K562 (cell line): ENCODE measurements around the gene SCYL1. TPM values are rescaled to one million over a fixed set of nuclear protein-coding genes. Genes with fewer than 3 reads are reported as not detected.

ENCODE experiments used
- CREM ChIP-seq: IDR thresholded peaks from 2 replicates; pipeline ENCODE4 v1.6.1; 2014; ENCODE audit warnings: antibody characterized with exemption, low read depth
- DDX20 ChIP-seq: fragments of 450-650 bp; IDR thresholded peaks from 2 replicates; pipeline ENCODE4 v1.6.1; 2016; ENCODE audit warnings: missing genetic modification characterization, low read depth, mild to moderate bottlenecking, missing compliant biosample characterization, moderate library complexity
- ETV1 ChIP-seq: fragments of 450-650 bp; conservative IDR thresholded peaks from 2 replicates; pipeline ENCODE4 v1.6.1; 2016; ENCODE audit warnings: missing genetic modification characterization, control low read depth, low read depth, missing compliant biosample characterization
- EWSR1 ChIP-seq: fragments of 450-650 bp; IDR thresholded peaks from 2 replicates; pipeline ENCODE4 v1.6.1; 2018; ENCODE audit warnings: borderline replicate concordance, mild to moderate bottlenecking, low read depth, moderate library complexity; ENCODE audit not compliant: partially characterized antibody
- FOXJ3 ChIP-seq: sonication (generic); formaldehyde crosslinking; IDR thresholded peaks from 2 replicates; pipeline ENCODE4 v1.4.0; 2020; ENCODE audit warnings: mild to moderate bottlenecking, missing genetic modification reagents
- HNRNPLL ChIP-seq: fragments of 200-400 bp; formaldehyde crosslinking; IDR thresholded peaks from 2 replicates; pipeline ENCODE4 v1.6.1; 2017; ENCODE audit warnings: low read length, low read depth, mild to moderate bottlenecking; ENCODE audit not compliant: poor library complexity, severe bottlenecking
- LARP7 ChIP-seq: fragments of 450-650 bp; IDR thresholded peaks from 2 replicates; pipeline ENCODE4 v1.6.1; 2016
- NEUROD1 ChIP-seq: fragments of 150-350 bp; IDR thresholded peaks from 2 replicates; pipeline ENCODE4 v1.6.1; 2014; ENCODE audit warnings: borderline replicate concordance, low read length, low read depth; ENCODE audit not compliant: partially characterized antibody
- NFATC3 ChIP-seq: fragments of 450-650 bp; IDR thresholded peaks from 2 replicates; pipeline ENCODE4 v1.6.1; 2017; ENCODE audit warnings: mild to moderate bottlenecking
- PHTF2 ChIP-seq: fragments of 250-450 bp; sonication (Bioruptor Pico); IDR thresholded peaks from 2 replicates; pipeline ENCODE4 v1.5.0; 2021; ENCODE audit warnings: mild to moderate bottlenecking
- PTRF ChIP-seq: fragments of 450-650 bp; IDR thresholded peaks from 2 replicates; pipeline ENCODE4 v1.6.1; 2016; ENCODE audit warnings: mild to moderate bottlenecking, missing genetic modification characterization, missing compliant biosample characterization
- RBBP5 ChIP-seq: fragments of 200-600 bp; sonication (generic); IDR thresholded peaks from 2 replicates; pipeline ENCODE4 v1.6.1; 2012; ENCODE audit warnings: borderline replicate concordance, mild to moderate bottlenecking, low read length, control low read depth, inconsistent platforms; ENCODE audit not compliant: insufficient read depth, poor library complexity, severe bottlenecking
- RBM15 ChIP-seq: fragments of 200-400 bp; formaldehyde crosslinking; IDR thresholded peaks from 2 replicates; pipeline ENCODE4 v1.6.1; 2018; ENCODE audit warnings: mild to moderate bottlenecking, low read length, moderate library complexity; ENCODE audit not compliant: insufficient read depth
- polyA plus RNA-seq, 8 experiments: library from polyadenylated mRNA; depleted of rRNA in 4 of 8; stranded (reverse) in 5 of 8; unstranded in 3 of 8; fragments of >200 nt; fragmentation: Nextera tagmentation in 2 of 8; fragmentation: Illumina TruSeq in 1 of 8; extraction: Ambion mirVana in 2 of 8; extraction: Trizol in 1 of 8; gene quantifications; 2 replicates each; pipeline versions ENCODE4 v1.2.1 to v1.2.3, GENCODE V29; 2011 to 2014; ENCODE audit warnings: inconsistent platforms in 1 of 8, missing spikeins in 1 of 8
- total RNA-seq, 7 experiments: library from RNA; depleted of rRNA in 6 of 7; stranded (reverse); fragments of >200 nt in 6 of 7; fragmentation: Illumina TruSeq in 2 of 7; extraction: Trizol in 2 of 7; gene quantifications; 2 replicates each; pipeline versions ENCODE4 v1.2.1 to v1.2.3, GENCODE V29; 2011 to 2021; ENCODE audit warnings: low replicate concordance in 1 of 7
- TF ChIP-seq, protein P1 (sequence below): sonication (generic); formaldehyde crosslinking; IDR thresholded peaks from 2 replicates; pipeline ENCODE4 v1.8.1; 2023; ENCODE audit warnings: mild to moderate bottlenecking, missing genetic modification reagents
- TF ChIP-seq, protein P2 (sequence below): fragments of 250-450 bp; sonication (Bioruptor Pico); IDR thresholded peaks from 2 replicates; pipeline ENCODE4 v1.5.0; 2020; ENCODE audit warnings: mild to moderate bottlenecking
- TF ChIP-seq, protein P3 (sequence below): fragments of 450-650 bp; IDR thresholded peaks from 2 replicates; pipeline ENCODE4 v1.6.1; 2014; ENCODE audit warnings: low read depth, mild to moderate bottlenecking, moderate library complexity, borderline replicate concordance
- TF ChIP-seq, protein P4 (sequence below): fragments of 450-650 bp; IDR thresholded peaks from one replicate; pipeline ENCODE4 v1.6.1; 2018; ENCODE audit warnings: mild to moderate bottlenecking, moderate library complexity; ENCODE audit not compliant: partially characterized antibody

Gene SCYL1
- total and polyA plus RNA-seq, 9 of the 15 experiments (the other 6 are each of a cell fraction or from before 2014, with no cell fraction given), result 1.9 to 145 (median 57.6) TPM

DNA sequence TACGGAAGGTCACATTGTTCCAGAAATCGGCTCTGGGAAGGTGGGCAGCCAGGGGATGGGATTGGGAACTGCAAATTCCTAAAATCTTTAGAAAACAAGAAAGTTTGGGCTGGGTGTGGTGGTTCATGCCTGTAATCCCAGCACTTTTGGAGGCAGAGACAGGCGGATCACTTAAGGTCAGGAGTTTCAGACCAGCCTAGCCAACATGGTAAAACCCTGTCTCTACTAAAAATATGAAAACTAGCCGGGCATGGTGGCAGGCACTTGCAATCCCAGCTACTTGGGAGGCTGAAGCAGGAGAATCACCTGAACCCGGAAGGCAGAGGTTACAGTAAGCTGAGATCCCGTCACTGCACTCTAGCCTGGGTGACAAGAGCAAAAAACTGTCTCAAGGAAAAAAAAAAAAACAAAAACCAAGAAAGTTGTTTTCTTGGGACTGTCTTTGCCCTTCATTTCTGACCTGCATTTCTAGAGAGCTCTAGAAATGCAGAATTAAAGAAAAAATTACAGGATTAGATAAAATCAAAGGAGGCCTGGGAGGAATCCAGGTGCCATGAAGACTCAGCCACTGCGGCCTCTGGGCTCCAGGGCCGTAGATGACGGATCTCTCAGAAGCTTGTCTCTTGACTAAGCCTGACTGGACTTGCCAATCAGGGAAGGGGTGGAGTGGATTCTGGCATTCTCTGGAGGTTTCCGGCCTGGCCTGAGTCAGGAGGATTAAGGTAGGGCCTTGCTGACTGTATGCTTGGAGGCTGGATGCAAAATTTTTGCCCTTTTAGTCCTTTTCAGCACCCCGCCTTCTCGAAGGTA, 31.3 kb upstream of the SCYL1 start (continued):
- TF ChIP-seq, protein P1, sequence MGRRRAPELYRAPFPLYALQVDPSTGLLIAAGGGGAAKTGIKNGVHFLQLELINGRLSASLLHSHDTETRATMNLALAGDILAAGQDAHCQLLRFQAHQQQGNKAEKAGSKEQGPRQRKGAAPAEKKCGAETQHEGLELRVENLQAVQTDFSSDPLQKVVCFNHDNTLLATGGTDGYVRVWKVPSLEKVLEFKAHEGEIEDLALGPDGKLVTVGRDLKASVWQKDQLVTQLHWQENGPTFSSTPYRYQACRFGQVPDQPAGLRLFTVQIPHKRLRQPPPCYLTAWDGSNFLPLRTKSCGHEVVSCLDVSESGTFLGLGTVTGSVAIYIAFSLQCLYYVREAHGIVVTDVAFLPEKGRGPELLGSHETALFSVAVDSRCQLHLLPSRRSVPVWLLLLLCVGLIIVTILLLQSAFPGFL, result 0 out of 2 replicates have a peak, but pooled peaks have one; percentile 11
- TF ChIP-seq CREM (0 out of 2 replicates have a peak, but pooled peaks have one; percentile 10), LARP7 (no peak), PHTF2 (CRISPR knock-in tag) (no peak), NFATC3 (no peak), NEUROD1 (no peak), DDX20 (0 out of 2 replicates have a peak, but pooled peaks have one; percentile 13), ETV1 (0 out of 2 replicates have a peak, but pooled peaks have one; percentile 35), RBM15 (no peak), FOXJ3 (no peak), PTRF (0 out of 2 replicates have a peak, but pooled peaks have one; percentile 12), RBBP5 (peak; percentile 16), EWSR1 (no peak), HNRNPLL (peak; percentile 93)
- TF ChIP-seq, protein P2, sequence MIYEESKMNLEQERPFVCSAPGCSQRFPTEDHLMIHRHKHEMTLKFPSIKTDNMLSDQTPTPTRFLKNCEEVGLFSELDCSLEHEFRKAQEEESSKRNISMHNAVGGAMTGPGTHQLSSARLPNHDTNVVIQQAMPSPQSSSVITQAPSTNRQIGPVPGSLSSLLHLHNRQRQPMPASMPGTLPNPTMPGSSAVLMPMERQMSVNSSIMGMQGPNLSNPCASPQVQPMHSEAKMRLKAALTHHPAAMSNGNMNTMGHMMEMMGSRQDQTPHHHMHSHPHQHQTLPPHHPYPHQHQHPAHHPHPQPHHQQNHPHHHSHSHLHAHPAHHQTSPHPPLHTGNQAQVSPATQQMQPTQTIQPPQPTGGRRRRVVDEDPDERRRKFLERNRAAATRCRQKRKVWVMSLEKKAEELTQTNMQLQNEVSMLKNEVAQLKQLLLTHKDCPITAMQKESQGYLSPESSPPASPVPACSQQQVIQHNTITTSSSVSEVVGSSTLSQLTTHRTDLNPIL (CRISPR knock-in tag), result no peak
- TF ChIP-seq, protein P3, sequence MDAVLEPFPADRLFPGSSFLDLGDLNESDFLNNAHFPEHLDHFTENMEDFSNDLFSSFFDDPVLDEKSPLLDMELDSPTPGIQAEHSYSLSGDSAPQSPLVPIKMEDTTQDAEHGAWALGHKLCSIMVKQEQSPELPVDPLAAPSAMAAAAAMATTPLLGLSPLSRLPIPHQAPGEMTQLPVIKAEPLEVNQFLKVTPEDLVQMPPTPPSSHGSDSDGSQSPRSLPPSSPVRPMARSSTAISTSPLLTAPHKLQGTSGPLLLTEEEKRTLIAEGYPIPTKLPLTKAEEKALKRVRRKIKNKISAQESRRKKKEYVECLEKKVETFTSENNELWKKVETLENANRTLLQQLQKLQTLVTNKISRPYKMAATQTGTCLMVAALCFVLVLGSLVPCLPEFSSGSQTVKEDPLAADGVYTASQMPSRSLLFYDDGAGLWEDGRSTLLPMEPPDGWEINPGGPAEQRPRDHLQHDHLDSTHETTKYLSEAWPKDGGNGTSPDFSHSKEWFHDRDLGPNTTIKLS, result no peak
- TF ChIP-seq, protein P4, sequence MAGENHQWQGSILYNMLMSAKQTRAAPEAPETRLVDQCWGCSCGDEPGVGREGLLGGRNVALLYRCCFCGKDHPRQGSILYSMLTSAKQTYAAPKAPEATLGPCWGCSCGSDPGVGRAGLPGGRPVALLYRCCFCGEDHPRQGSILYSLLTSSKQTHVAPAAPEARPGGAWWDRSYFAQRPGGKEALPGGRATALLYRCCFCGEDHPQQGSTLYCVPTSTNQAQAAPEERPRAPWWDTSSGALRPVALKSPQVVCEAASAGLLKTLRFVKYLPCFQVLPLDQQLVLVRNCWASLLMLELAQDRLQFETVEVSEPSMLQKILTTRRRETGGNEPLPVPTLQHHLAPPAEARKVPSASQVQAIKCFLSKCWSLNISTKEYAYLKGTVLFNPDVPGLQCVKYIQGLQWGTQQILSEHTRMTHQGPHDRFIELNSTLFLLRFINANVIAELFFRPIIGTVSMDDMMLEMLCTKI, result no peak
